K562 (cell line): ENCODE results near the gene KIZ. TPM values are rescaled to one million over a fixed set of nuclear protein-coding genes. Genes with fewer than 3 reads are reported as not detected.
"Not testable (repeated sequence)": the region's sequence is repeated elsewhere in the genome, so short reads cannot be mapped to it uniquely, and the experiment has no call there.

Experiments
- ATAC-seq: fragments of 200-7000 bp; cut with Tn5 transposase; 3 replicates; pipeline ENCODE4 v1.9.1; 2020; ENCODE audit warnings: moderate library complexity
- BruUV-seq: library from RNA; stranded (reverse); fragments of 400-500 nt; replicated peaks from 2 replicates; lab custom pipeline; 2021; lab: Mats Ljungman, UMichigan
- CTCF ChIA-PET: fragments of 300-600 bp; formaldehyde crosslinking; extraction: SDS; loops from one replicate; lab custom pipeline; 2021; ENCODE audit warnings: low intra/inter-chr PET ratio; lab: Yijun Ruan, JAX
- POLR2A ChIA-PET: fragments of 300-600, 350-650 bp; sonication (Branson Sonifier 250); formaldehyde crosslinking; extraction: SDS; loops from one replicate; lab custom pipeline; 2021; ENCODE audit warnings: antibody characterized with exemption, inconsistent platforms; lab: Yijun Ruan, JAX
- DNase-seq, 4 experiments: peaks; one replicate each; pipeline versions ENCODE4 v3.0.0 to v3.0.0-alpha.2; 2011 to 2018; ENCODE audit warnings: low spot score in 3 of 4, mixed read lengths in 3 of 4; ENCODE audit errors: extremely low read depth in 1 of 4
- FAIRE-seq: peaks from 2 replicates; lab custom pipeline; 2011; peaks lifted over from hg19 to GRCh38; lab: Jason Lieb, UNC
- H2AFZ ChIP-seq: 2 replicates; pipeline ENCODE4 v1.6.0; 2011; ENCODE audit warnings: low read depth, low read length, control low read depth, inconsistent platforms
- H3K27ac ChIP-seq: fragments of 200-600 bp; 3 replicates; pipeline ENCODE4 v1.8.0; 2011; ENCODE audit warnings: low read depth, mild to moderate bottlenecking, control low read depth, inconsistent platforms, low read length, moderate library complexity, mixed read lengths; ENCODE audit errors: extremely low read depth
- H3K27me3 ChIP-seq, 2 experiments: fragments of 300-600 bp in 1 of 2; 2 replicates in 1 of 2; 3 replicates in 1 of 2; pipeline versions ENCODE4 v1.6.0 to v1.8.0; 2011; ENCODE audit warnings: inconsistent platforms in 2 of 2, low read length in 2 of 2, mild to moderate bottlenecking in 1 of 2, mixed read lengths in 1 of 2, moderate library complexity in 1 of 2; ENCODE audit not compliant: control insufficient read depth in 2 of 2, insufficient read depth in 2 of 2
- H3K36me3 ChIP-seq: fragments of 300-600 bp; 3 replicates; pipeline ENCODE4 v1.8.0; 2011; ENCODE audit warnings: mild to moderate bottlenecking, low read length, inconsistent platforms; ENCODE audit not compliant: control insufficient read depth, insufficient read depth
- H3K4me1 ChIP-seq, 2 experiments: fragments of 200-600 bp in 1 of 2; replicated peaks in 1 of 2; 2 replicates in 1 of 2; 3 replicates in 1 of 2; pipeline versions ENCODE4 v1.5.1 to v1.8.0; 2011; ENCODE audit warnings: inconsistent platforms in 2 of 2, low read length in 2 of 2, mild to moderate bottlenecking in 1 of 2, mixed read lengths in 1 of 2, moderate library complexity in 1 of 2; ENCODE audit not compliant: control insufficient read depth in 2 of 2, insufficient read depth in 2 of 2
- H3K4me2 ChIP-seq: 2 replicates; pipeline ENCODE4 v1.6.1; 2011; ENCODE audit warnings: low read length, control low read depth, inconsistent platforms, mixed read lengths; ENCODE audit not compliant: insufficient read depth
- H3K4me3 ChIP-seq: fragments of 200-600 bp; sonication (generic), shearing (Covaris generic); 2 replicates; pipeline ENCODE4 v1.5.1; 2016; ENCODE audit warnings: control low read depth, inconsistent platforms
- H3K79me2 ChIP-seq: fragments of 200-600 bp; 3 replicates; pipeline ENCODE4 v1.8.0; 2011; ENCODE audit warnings: low read length, inconsistent platforms; ENCODE audit not compliant: control insufficient read depth, insufficient read depth
- H3K9ac ChIP-seq, 2 experiments: 2 replicates each; pipeline versions ENCODE4 v1.6.0 to v1.6.1; 2011; ENCODE audit warnings: low read depth in 2 of 2, low read length in 2 of 2, control low read depth in 1 of 2, inconsistent platforms in 1 of 2, mild to moderate bottlenecking in 1 of 2, mixed read lengths in 1 of 2; ENCODE audit not compliant: insufficient read depth in 1 of 2
- H3K9me1 ChIP-seq: one replicate; pipeline ENCODE4 v1.6.0; 2011; ENCODE audit warnings: inconsistent platforms, mild to moderate bottlenecking, low read length, moderate library complexity; ENCODE audit not compliant: control insufficient read depth, insufficient read depth
- H3K9me3 ChIP-seq: replicated peaks from 2 replicates; pipeline ENCODE4 v1.5.1; 2011; ENCODE audit warnings: low read depth, low read length, inconsistent platforms; ENCODE audit not compliant: control insufficient read depth, insufficient read depth
- H4K20me1 ChIP-seq: replicated peaks from 2 replicates; pipeline ENCODE4 v1.6.1; 2011; ENCODE audit warnings: low read length, inconsistent platforms, mixed read lengths; ENCODE audit not compliant: control insufficient read depth, insufficient read depth
- BHLHE40 ChIP-seq: IDR thresholded peaks from 2 replicates; pipeline ENCODE4 v1.6.1; 2011; ENCODE audit warnings: low read length, improper control_type of control experiment
- MCM2 ChIP-seq: fragments of 450-650 bp; IDR thresholded peaks from 2 replicates; pipeline ENCODE4 v1.6.1; 2017; ENCODE audit warnings: low read depth, mild to moderate bottlenecking
- NFE2 ChIP-seq: IDR thresholded peaks from 2 replicates; pipeline ENCODE4 v1.6.1; 2014; ENCODE audit warnings: antibody characterized with exemption, low read depth
- NR0B1 ChIP-seq: fragments of 450-650 bp; IDR thresholded peaks from one replicate; pipeline ENCODE4 v1.6.1; 2018; ENCODE audit warnings: mild to moderate bottlenecking, moderate library complexity; ENCODE audit not compliant: partially characterized antibody
- POLR2AphosphoS2 ChIP-seq: IDR thresholded peaks from 2 replicates; pipeline ENCODE4 v1.6.1; 2012; ENCODE audit warnings: low read length, improper control_type of control experiment
- PRPF4 ChIP-seq: fragments of 200-400 bp; formaldehyde crosslinking; IDR thresholded peaks from one replicate; pipeline ENCODE4 v1.6.1; 2017; ENCODE audit warnings: low read length, low read depth, mild to moderate bottlenecking; ENCODE audit not compliant: insufficient read depth, poor library complexity, severe bottlenecking
- SMARCB1 ChIP-seq: IDR thresholded peaks from 2 replicates; pipeline ENCODE4 v1.6.1; 2011; ENCODE audit warnings: improper control_type of control experiment, low read depth; ENCODE audit not compliant: insufficient read length
- SRSF9 ChIP-seq: fragments of 200-400 bp; formaldehyde crosslinking; IDR thresholded peaks from 2 replicates; pipeline ENCODE4 v1.6.1; 2017; ENCODE audit warnings: low read depth, low read length, borderline replicate concordance
- ZFPM2 ChIP-seq: fragments of 250-450 bp; sonication (Bioruptor Pico); IDR thresholded peaks from 2 replicates; pipeline ENCODE4 v1.5.1; 2022; ENCODE audit warnings: mild to moderate bottlenecking
- ZKSCAN3 ChIP-seq: fragments of 250-450 bp; sonication (Bioruptor Pico); IDR thresholded peaks from 2 replicates; pipeline ENCODE4 v1.4.0; 2020
- ZNF507 ChIP-seq: conservative IDR thresholded peaks from 2 replicates; pipeline ENCODE4 v1.6.1; 2017; ENCODE audit warnings: missing genetic modification characterization, missing compliant biosample characterization
- WGBS: fragments of 100-300 bp; shearing (Covaris generic); methylation state at CpG from one replicate; pipeline ENCODE4 v1.1.6; 2016; ENCODE audit warnings: low coverage, mixed read lengths; ENCODE audit not compliant: insufficient coverage; ENCODE audit errors: missing lambda C conversion rate; 5-methylcytosine and 5-hydroxymethylcytosine counted together
- in situ Hi-C: fragments of 300-500 bp; cut with MboI; formaldehyde crosslinking; loops from 4 replicates; pipeline ENCODE4 v1.15.0; 2018; ENCODE audit warnings: inconsistent platforms, mixed read lengths
- intact Hi-C: fragments of 100-400 bp; cut with micrococcal nuclease; formaldehyde crosslinking; loops from 2 replicates; pipeline ENCODE4 v1.14.2; 2022
- polyA plus RNA-seq, 8 experiments: library from polyadenylated mRNA; depleted of rRNA in 4 of 8; stranded (reverse) in 5 of 8; unstranded in 3 of 8; fragments of >200 nt; fragmentation: Nextera tagmentation in 2 of 8; fragmentation: Illumina TruSeq in 1 of 8; extraction: Ambion mirVana in 2 of 8; extraction: Trizol in 1 of 8; gene quantifications; 2 replicates each; pipeline versions ENCODE4 v1.2.1 to v1.2.3, GENCODE V29; 2011 to 2014; ENCODE audit warnings: inconsistent platforms in 1 of 8, missing spikeins in 1 of 8
- total RNA-seq, 7 experiments: library from RNA; depleted of rRNA in 6 of 7; stranded (reverse); fragments of >200 nt in 6 of 7; fragmentation: Illumina TruSeq in 2 of 7; extraction: Trizol in 2 of 7; gene quantifications; 2 replicates each; pipeline versions ENCODE4 v1.2.1 to v1.2.3, GENCODE V29; 2011 to 2021; ENCODE audit warnings: low replicate concordance in 1 of 7

The KIZ gene
- total and polyA plus RNA-seq, 9 of the 15 experiments (the other 6 are each of a cell fraction or from before 2014, with no cell fraction given): 4.9 to 21.1 (median 13.5) TPM

GRCh38 chr20:21246161-21246560 is 120.3 kb downstream of the KIZ start (continued):
- TF ChIP-seq NR0B1 (no peak), POLR2AphosphoS2 (no peak), SMARCB1 (no peak), MCM2 (no peak), ZNF507 (tag) (no peak), PRPF4 (no peak), ZFPM2 (CRISPR knock-in tag) (no peak), NFE2 (no peak), ZKSCAN3 (CRISPR knock-in tag) (no peak), BHLHE40 (no peak), SRSF9 (no peak)
- TF ChIP-seq, all 486 proteins: peak for 0

DNA sequence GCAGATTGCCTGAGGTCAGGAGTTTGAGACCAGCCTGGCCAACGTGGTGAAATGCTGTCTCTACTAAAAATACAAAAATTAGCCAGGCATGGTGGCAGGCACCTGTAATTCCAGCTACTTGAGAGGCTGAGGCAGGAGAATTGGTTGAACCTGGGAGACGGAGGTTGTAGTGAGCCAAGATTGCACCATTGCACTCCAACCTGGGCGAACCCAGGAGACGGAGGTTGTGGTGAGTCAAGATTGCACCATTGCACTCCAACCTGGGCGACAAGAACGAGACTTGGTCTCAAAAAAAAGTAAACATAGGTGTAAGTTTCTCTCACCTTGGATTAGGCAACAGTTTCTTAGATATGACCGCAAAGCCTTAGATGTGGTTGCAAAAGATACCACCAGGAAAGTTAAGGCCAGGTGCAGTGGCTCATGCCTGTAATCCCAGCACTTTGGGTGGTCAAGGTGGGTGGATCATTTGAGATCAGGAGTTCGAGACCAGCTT is 121.8 kb downstream of the KIZ start:
- H3K27me3 ChIP-seq, BruUV-seq, FAIRE-seq, H3K9me3 ChIP-seq, H3K4me3 ChIP-seq, ATAC-seq, DNase-seq, H3K9me1 ChIP-seq, H3K4me2 ChIP-seq, H3K79me2 ChIP-seq, H2AFZ ChIP-seq, H3K4me1 ChIP-seq, H3K36me3 ChIP-seq, H3K27ac ChIP-seq, CTCF ChIA-PET, POLR2A ChIA-PET, H3K9ac ChIP-seq, intact Hi-C loops, H4K20me1 ChIP-seq: not testable (repeated sequence)
- in situ Hi-C loops: loop anchor here (10.0 kb wide), 1 partner anchor 403 kb away; no protein-coding TSS in a partner anchor
- 24% methylated on average over 7 of the region's 8 CpGs for WGBS
